GM12878 (cell line): ENCODE measurements around the gene ZNF474. TPM values are rescaled to one million over a fixed set of nuclear protein-coding genes. Genes with fewer than 3 reads are reported as not detected.

Experiments used
- ATAC-seq: fragments of 200-7000 bp; cut with Tn5 transposase; 3 replicates; pipeline ENCODE4 v1.9.1; 2020; ENCODE audit warnings: mild to moderate bottlenecking, moderate library complexity
- BruUV-seq: library from RNA; stranded (reverse); fragments of 400-500 nt; replicated peaks from 2 replicates; lab custom pipeline; 2021; lab: Mats Ljungman, UMichigan
- CTCF ChIA-PET: fragments of 300-600 bp; sonication (Branson Sonifier 250); formaldehyde crosslinking; extraction: SDS; loops from one replicate; lab custom pipeline; 2021; ENCODE audit warnings: inconsistent platforms; lab: Yijun Ruan, JAX
- POLR2A ChIA-PET: fragments of 350-600 bp; formaldehyde crosslinking; extraction: SDS; loops from one replicate; lab custom pipeline; 2021; ENCODE audit warnings: inconsistent platforms; lab: Charles Lee
- RAD21 ChIA-PET: fragments of 300-600 bp; sonication (Branson Sonifier 250); formaldehyde crosslinking; loops from one replicate; lab custom pipeline; 2023; ENCODE audit warnings: antibody characterized with exemption; ENCODE audit not compliant: unreplicated experiment; lab: Charles Lee
- SMC1A ChIA-PET: fragments of 300-600 bp; sonication (Branson Sonifier 250); formaldehyde crosslinking; loops from one replicate; lab custom pipeline; 2023; ENCODE audit not compliant: unreplicated experiment, uncharacterized antibody; lab: Charles Lee
- DNase-seq: peaks from one replicate; pipeline ENCODE4 v3.0.0-alpha.2; 2011; ENCODE audit warnings: low read depth, low spot score
- FAIRE-seq: peaks from 3 replicates; lab custom pipeline; 2011; peaks lifted over from hg19 to GRCh38; lab: Jason Lieb, UNC
- H2AFZ ChIP-seq: 2 replicates; pipeline ENCODE4 v1.6.0; 2011; ENCODE audit warnings: low read depth, low read length, control low read depth; ENCODE audit not compliant: control insufficient read depth
- H3K27ac ChIP-seq: 2 replicates; pipeline ENCODE4 v1.5.1; 2011; ENCODE audit warnings: control low read depth; ENCODE audit not compliant: control insufficient read depth, insufficient read depth
- H3K27me3 ChIP-seq, 2 experiments: replicated peaks in 1 of 2; 2 replicates each; pipeline versions ENCODE4 v1.6.0 to v1.6.1; 2011; ENCODE audit warnings: low read length in 1 of 2; ENCODE audit not compliant: control insufficient read depth in 2 of 2, insufficient read depth in 2 of 2
- H3K36me3 ChIP-seq, 2 experiments: 2 replicates each; pipeline ENCODE4 v1.5.1; 2011; ENCODE audit warnings: low read length in 1 of 2; ENCODE audit not compliant: control insufficient read depth in 2 of 2, insufficient read depth in 2 of 2
- H3K4me1 ChIP-seq: 2 replicates; pipeline ENCODE4 v1.6.1; 2011; ENCODE audit warnings: mild to moderate bottlenecking, low read length, moderate library complexity, mixed read lengths; ENCODE audit not compliant: control insufficient read depth, insufficient read depth
- H3K4me2 ChIP-seq: 2 replicates; pipeline ENCODE4 v1.6.0; 2011; ENCODE audit warnings: control low read depth; ENCODE audit not compliant: control insufficient read depth, insufficient read depth
- H3K4me3 ChIP-seq: fragments of 200-600 bp; sonication (generic); 2 replicates; pipeline ENCODE4 v1.5.1; 2016
- H3K79me2 ChIP-seq: 2 replicates; pipeline ENCODE4 v1.6.0; 2011; ENCODE audit warnings: low read length; ENCODE audit not compliant: control insufficient read depth, insufficient read depth
- H3K9ac ChIP-seq: 2 replicates; pipeline ENCODE4 v1.8.0; 2011; ENCODE audit warnings: low read length, control low read depth, mixed read lengths; ENCODE audit not compliant: control insufficient read depth, insufficient read depth
- H3K9me3 ChIP-seq: replicated peaks from 3 replicates; pipeline ENCODE4 v1.5.1; 2011; ENCODE audit warnings: mild to moderate bottlenecking, low read length; ENCODE audit not compliant: control insufficient read depth, insufficient read depth
- H4K20me1 ChIP-seq: 2 replicates; pipeline ENCODE4 v1.6.0; 2011; ENCODE audit not compliant: control insufficient read depth, insufficient read depth
- CBFB ChIP-seq: IDR thresholded peaks from 2 replicates; pipeline ENCODE4 v1.6.1; 2016; ENCODE audit warnings: antibody characterized with exemption, low read depth
- DPF2 ChIP-seq: fragments of 450-650 bp; IDR thresholded peaks from 2 replicates; pipeline ENCODE4 v1.6.1; 2017; ENCODE audit warnings: mild to moderate bottlenecking
- EED ChIP-seq: sonication (generic); IDR thresholded peaks from 2 replicates; pipeline ENCODE4 v1.6.1; 2016; ENCODE audit warnings: antibody characterized with exemption, low read depth
- IKZF2 ChIP-seq, 2 experiments: fragments of 450-650 bp; IDR thresholded peaks; 2 replicates each; pipeline ENCODE4 v1.6.1; 2017; ENCODE audit warnings: mild to moderate bottlenecking in 2 of 2, moderate library complexity in 2 of 2
- MEF2B ChIP-seq: fragments of 450-650 bp; IDR thresholded peaks from 2 replicates; pipeline ENCODE4 v1.6.1; 2018; ENCODE audit warnings: mild to moderate bottlenecking, moderate library complexity; ENCODE audit not compliant: partially characterized antibody, poor library complexity, severe bottlenecking
- MTA2 ChIP-seq: fragments of 450-650 bp; IDR thresholded peaks from 2 replicates; pipeline ENCODE4 v1.6.1; 2016; ENCODE audit warnings: low read depth, mild to moderate bottlenecking, moderate library complexity
- NFYA ChIP-seq: IDR thresholded peaks from 2 replicates; pipeline ENCODE4 v1.6.1; 2011; ENCODE audit warnings: low read depth, mild to moderate bottlenecking, low read length, improper control_type of control experiment, borderline replicate concordance
- RB1 ChIP-seq: fragments of 450-650 bp; formaldehyde crosslinking; IDR thresholded peaks from 2 replicates; pipeline ENCODE4 v1.6.1; 2017; ENCODE audit warnings: mild to moderate bottlenecking, borderline replicate concordance
- ZSCAN29 ChIP-seq: fragments of 450-650 bp; IDR thresholded peaks from 2 replicates; pipeline ENCODE4 v1.6.1; 2017; ENCODE audit warnings: mild to moderate bottlenecking, moderate library complexity
- WGBS: methylation state at CpG from one replicate; pipeline ENCODE4 v1.1.6; 2016; ENCODE audit warnings: low lambda C conversion rate; ENCODE audit not compliant: insufficient replicate concordance, insufficient coverage; ENCODE audit errors: missing lambda C conversion rate; 5-methylcytosine and 5-hydroxymethylcytosine counted together
- in situ Hi-C: fragments of 300-500 bp; cut with MboI; formaldehyde crosslinking; loops from 9 replicates; pipeline ENCODE4 v1.14.3; 2018; ENCODE audit warnings: mixed read lengths
- intact Hi-C: fragments of 100-400 bp; cut with micrococcal nuclease; formaldehyde crosslinking; loops from one replicate; pipeline ENCODE4 v1.14.2; 2022; ENCODE audit not compliant: unreplicated experiment
- polyA plus RNA-seq, 11 experiments: library from polyadenylated mRNA; depleted of rRNA in 4 of 11; unstranded in 6 of 11; stranded (reverse) in 5 of 11; fragments of >200 nt; fragmentation: Nextera tagmentation in 4 of 11; fragmentation: Illumina TruSeq in 1 of 11; extraction: Ambion mirVana in 4 of 11; extraction: Trizol in 1 of 11; gene quantifications; 1 replicate in 1 of 11; 2 replicates in 10 of 11; pipeline versions ENCODE4 v1.2.1 to v1.2.3, GENCODE V29; 2011 to 2016; ENCODE audit warnings: inconsistent platforms in 2 of 11, missing spikeins in 2 of 11, low read depth in 1 of 11
- total RNA-seq, 4 experiments: library from RNA; depleted of rRNA in 3 of 4; stranded (reverse); fragments of >200 nt in 3 of 4; fragmentation: Illumina TruSeq in 1 of 4; extraction: Trizol in 1 of 4; gene quantifications; 2 replicates each; pipeline versions ENCODE4 v1.2.1 to v1.2.3, GENCODE V29; 2013 to 2021
- TF ChIP-seq, protein P1 (sequence below): fragments of 450-650 bp; formaldehyde crosslinking; IDR thresholded peaks from 2 replicates; pipeline ENCODE4 v1.4.0; 2020; ENCODE audit warnings: mild to moderate bottlenecking, moderate library complexity
- TF ChIP-seq, protein P2 (sequence below): fragments of 450-650 bp; IDR thresholded peaks from 2 replicates; pipeline ENCODE4 v1.6.1; 2016; ENCODE audit warnings: mild to moderate bottlenecking

ZNF474 gene
- total and polyA plus RNA-seq, 10 of the 15 experiments (the other 5 are each of a cell fraction or from before 2014, with no cell fraction given): 0.06 to 0.97 (median 0.13) TPM; not detected in 3

DNA sequence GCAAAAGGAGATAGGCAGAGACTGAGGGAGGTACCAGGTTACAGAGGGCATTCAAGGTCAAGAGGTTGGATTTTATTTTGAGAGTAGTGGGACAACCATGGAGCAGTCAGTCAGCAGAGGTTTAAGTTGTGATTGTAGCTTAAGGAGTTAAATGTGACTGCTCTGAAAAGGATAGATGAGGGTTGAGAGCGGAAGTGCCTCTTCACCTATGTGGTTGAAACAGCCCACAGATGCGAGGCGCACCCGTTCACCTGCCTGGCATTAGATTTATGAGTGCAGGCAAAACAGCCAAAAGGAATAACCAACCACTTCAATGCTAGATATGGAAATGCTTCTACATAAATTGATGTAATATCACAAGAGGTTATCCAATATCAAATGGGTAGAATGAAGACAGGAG is 8.4 kb downstream of the ZNF474 start (continued):
- TF ChIP-seq, protein P1, sequence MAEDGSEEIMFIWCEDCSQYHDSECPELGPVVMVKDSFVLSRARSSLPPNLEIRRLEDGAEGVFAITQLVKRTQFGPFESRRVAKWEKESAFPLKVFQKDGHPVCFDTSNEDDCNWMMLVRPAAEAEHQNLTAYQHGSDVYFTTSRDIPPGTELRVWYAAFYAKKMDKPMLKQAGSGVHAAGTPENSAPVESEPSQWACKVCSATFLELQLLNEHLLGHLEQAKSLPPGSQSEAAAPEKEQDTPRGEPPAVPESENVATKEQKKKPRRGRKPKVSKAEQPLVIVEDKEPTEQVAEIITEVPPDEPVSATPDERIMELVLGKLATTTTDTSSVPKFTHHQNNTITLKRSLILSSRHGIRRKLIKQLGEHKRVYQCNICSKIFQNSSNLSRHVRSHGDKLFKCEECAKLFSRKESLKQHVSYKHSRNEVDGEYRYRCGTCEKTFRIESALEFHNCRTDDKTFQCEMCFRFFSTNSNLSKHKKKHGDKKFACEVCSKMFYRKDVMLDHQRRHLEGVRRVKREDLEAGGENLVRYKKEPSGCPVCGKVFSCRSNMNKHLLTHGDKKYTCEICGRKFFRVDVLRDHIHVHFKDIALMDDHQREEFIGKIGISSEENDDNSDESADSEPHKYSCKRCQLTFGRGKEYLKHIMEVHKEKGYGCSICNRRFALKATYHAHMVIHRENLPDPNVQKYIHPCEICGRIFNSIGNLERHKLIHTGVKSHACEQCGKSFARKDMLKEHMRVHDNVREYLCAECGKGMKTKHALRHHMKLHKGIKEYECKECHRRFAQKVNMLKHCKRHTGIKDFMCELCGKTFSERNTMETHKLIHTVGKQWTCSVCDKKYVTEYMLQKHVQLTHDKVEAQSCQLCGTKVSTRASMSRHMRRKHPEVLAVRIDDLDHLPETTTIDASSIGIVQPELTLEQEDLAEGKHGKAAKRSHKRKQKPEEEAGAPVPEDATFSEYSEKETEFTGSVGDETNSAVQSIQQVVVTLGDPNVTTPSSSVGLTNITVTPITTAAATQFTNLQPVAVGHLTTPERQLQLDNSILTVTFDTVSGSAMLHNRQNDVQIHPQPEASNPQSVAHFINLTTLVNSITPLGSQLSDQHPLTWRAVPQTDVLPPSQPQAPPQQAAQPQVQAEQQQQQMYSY (CRISPR knock-in tag): no peak
- TF ChIP-seq IKZF2 (IDR thresholded peaks at IDR 0.05) (no peak), RB1 (no peak), MEF2B (no peak), NFYA (no peak), MTA2 (no peak)

DNA sequence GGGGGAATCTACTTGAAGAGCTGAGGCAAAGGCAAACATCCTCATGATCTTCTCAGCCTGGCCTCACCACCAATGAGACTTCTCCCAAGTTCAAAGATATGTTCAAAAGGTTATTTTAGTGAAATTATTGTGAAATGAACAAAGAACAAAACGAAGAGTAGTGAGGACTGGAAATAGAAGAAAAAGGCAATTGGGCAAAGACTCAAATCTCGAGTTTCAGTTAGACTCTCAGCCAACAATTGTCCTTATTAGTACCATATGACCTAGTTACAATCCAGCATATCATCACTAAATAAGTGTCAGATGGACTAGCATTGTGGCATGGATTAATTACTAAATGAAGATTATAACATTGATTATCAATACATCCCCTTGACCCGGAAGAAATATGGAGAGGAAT is 9.0 kb downstream of the ZNF474 start:
- TF ChIP-seq, protein P2, sequence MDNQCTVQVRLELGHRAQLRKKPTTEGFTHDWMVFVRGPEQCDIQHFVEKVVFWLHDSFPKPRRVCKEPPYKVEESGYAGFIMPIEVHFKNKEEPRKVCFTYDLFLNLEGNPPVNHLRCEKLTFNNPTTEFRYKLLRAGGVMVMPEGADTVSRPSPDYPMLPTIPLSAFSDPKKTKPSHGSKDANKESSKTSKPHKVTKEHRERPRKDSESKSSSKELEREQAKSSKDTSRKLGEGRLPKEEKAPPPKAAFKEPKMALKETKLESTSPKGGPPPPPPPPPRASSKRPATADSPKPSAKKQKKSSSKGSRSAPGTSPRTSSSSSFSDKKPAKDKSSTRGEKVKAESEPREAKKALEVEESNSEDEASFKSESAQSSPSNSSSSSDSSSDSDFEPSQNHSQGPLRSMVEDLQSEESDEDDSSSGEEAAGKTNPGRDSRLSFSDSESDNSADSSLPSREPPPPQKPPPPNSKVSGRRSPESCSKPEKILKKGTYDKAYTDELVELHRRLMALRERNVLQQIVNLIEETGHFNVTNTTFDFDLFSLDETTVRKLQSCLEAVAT: no peak
- TF ChIP-seq DPF2 (no peak), ZSCAN29 (no peak), CBFB (no peak), EED (no peak)
- intact Hi-C loops (no loop called here), in situ Hi-C loops (no loop called here)
- Histone ChIP-seq H3K79me2 (no peaks in the 10 kb centered on the region), H4K20me1 (no peaks in the 10 kb centered on the region), H3K4me2 (no peak overlapping the region), H3K27me3 (no peaks in the 10 kb centered on the region), H2AFZ (no peak overlapping the region), H3K36me3 (no peaks in the 10 kb centered on the region), H3K4me3 (no peak overlapping the region), H3K27ac (no peak overlapping the region), H3K9me3 (no peaks in the 10 kb centered on the region), H3K9ac (no peak overlapping the region), H3K4me1 (no peaks in the 10 kb centered on the region)
- no peak for ATAC-seq
- 10% methylated on average over 3 of the region's 3 CpGs for WGBS
- ChIA-PET POLR2A (no interaction called here), SMC1A (no interaction called here), CTCF (no interaction called here), RAD21 (no interaction called here)
- FAIRE-seq: no peak
- no TSS peak for BruUV-seq
- no peak for DNase-seq
